Keratinocyte (primary cell): ENCODE results near the gene RELL1. TPM values are rescaled to one million over a fixed set of nuclear protein-coding genes. Genes with fewer than 3 reads are reported as not detected.

Experiments used
- DNase-seq: peaks from one replicate; pipeline ENCODE4 v3.0.0-alpha.2; 2011; ENCODE audit warnings: low read depth, missing footprints, low spot score
- FAIRE-seq: peaks from 2 replicates; lab custom pipeline; 2011; peaks lifted over from hg19 to GRCh38; lab: Jason Lieb, UNC
- H2AFZ ChIP-seq: 2 replicates; pipeline ENCODE4 v1.6.0; 2012; ENCODE audit warnings: low read length, control low read depth, inconsistent platforms; ENCODE audit not compliant: control insufficient read depth
- H3K27ac ChIP-seq: 2 replicates; pipeline ENCODE4 v1.5.1; 2011; ENCODE audit warnings: low read length; ENCODE audit not compliant: control insufficient read depth, insufficient read depth
- H3K27me3 ChIP-seq: 3 replicates; pipeline ENCODE4 v1.6.0; 2011; ENCODE audit warnings: low read length; ENCODE audit not compliant: control insufficient read depth, insufficient read depth; ENCODE audit errors: extremely low read depth
- H3K36me3 ChIP-seq, 2 experiments: 2 replicates in 1 of 2; 3 replicates in 1 of 2; pipeline ENCODE4 v1.5.1; 2011; ENCODE audit warnings: low read length in 2 of 2, mild to moderate bottlenecking in 1 of 2; ENCODE audit not compliant: control insufficient read depth in 2 of 2, insufficient read depth in 2 of 2; ENCODE audit errors: extremely low read depth in 1 of 2
- H3K4me1 ChIP-seq: 3 replicates; pipeline ENCODE4 v1.5.1; 2011; ENCODE audit warnings: low read length; ENCODE audit not compliant: control insufficient read depth, insufficient read depth; ENCODE audit errors: extremely low read depth
- H3K4me2 ChIP-seq: 3 replicates; pipeline ENCODE4 v1.6.0; 2011; ENCODE audit warnings: low read depth, low read length; ENCODE audit not compliant: control insufficient read depth, insufficient read depth; ENCODE audit errors: extremely low read depth
- H3K4me3 ChIP-seq, 3 experiments: fragments of 200-600 bp in 1 of 3; sonication (generic) in 1 of 3; 2 replicates in 2 of 3; 3 replicates in 1 of 3; pipeline ENCODE4 v1.5.1; 2011 to 2016; ENCODE audit warnings: low read length in 3 of 3, mild to moderate bottlenecking in 3 of 3, control low read depth in 2 of 3, inconsistent platforms in 1 of 3, low read depth in 1 of 3, mixed read lengths in 1 of 3, mixed run types in 1 of 3, moderate library complexity in 1 of 3; ENCODE audit not compliant: control insufficient read depth in 2 of 3, insufficient read depth in 2 of 3; ENCODE audit errors: extremely low read depth in 1 of 3
- H3K79me2 ChIP-seq: 2 replicates; pipeline ENCODE4 v1.6.0; 2012; ENCODE audit warnings: low read length; ENCODE audit not compliant: control insufficient read depth, insufficient read depth
- H3K9ac ChIP-seq: 3 replicates; pipeline ENCODE4 v1.6.0; 2011; ENCODE audit warnings: low read length; ENCODE audit not compliant: control insufficient read depth, insufficient read depth; ENCODE audit errors: extremely low read depth
- H3K9me1 ChIP-seq: 3 replicates; pipeline ENCODE4 v1.6.0; 2011; ENCODE audit warnings: low read length; ENCODE audit not compliant: control insufficient read depth, insufficient read depth; ENCODE audit errors: extremely low read depth
- H3K9me3 ChIP-seq: 2 replicates; pipeline ENCODE4 v1.5.1; 2012; ENCODE audit warnings: low read depth, low read length; ENCODE audit not compliant: control insufficient read depth
- H4K20me1 ChIP-seq: 3 replicates; pipeline ENCODE4 v1.6.0; 2011; ENCODE audit warnings: low read length; ENCODE audit not compliant: control insufficient read depth, insufficient read depth; ENCODE audit errors: extremely low read depth
- CTCF ChIP-seq, 3 experiments: IDR thresholded peaks in 1 of 3; conservative IDR thresholded peaks in 1 of 3; optimal IDR thresholded peaks in 1 of 3; 2 replicates in 2 of 3; 3 replicates in 1 of 3; pipeline versions ENCODE3 to v1.5.1; 2011; ENCODE audit warnings: low read length in 3 of 3, mild to moderate bottlenecking in 3 of 3, moderate library complexity in 2 of 3, control low read depth in 1 of 3, inconsistent platforms in 1 of 3; ENCODE audit not compliant: insufficient read depth in 2 of 3; ENCODE audit errors: extremely low read depth in 1 of 3
- EZH2 ChIP-seq: IDR thresholded peaks from one replicate; pipeline ENCODE4 v1.6.1; 2012; ENCODE audit warnings: inconsistent platforms, mild to moderate bottlenecking, low read length, moderate library complexity
- dilution Hi-C: fragments of 300-500 bp; cut with MboI; formaldehyde crosslinking; loops from one replicate; pipeline ENCODE4 v1.7.0; 2020; ENCODE audit warnings: low sequenced_read_pairs; ENCODE audit not compliant: extremely low pct_ligation_motif_present
- polyA plus RNA-seq, 5 experiments: library from polyadenylated mRNA; depleted of rRNA in 3 of 5; stranded (reverse) in 3 of 5; stranded (forward) in 1 of 5; unstranded in 1 of 5; fragments of >200 nt; gene quantifications; 1 replicate in 1 of 5; 2 replicates in 3 of 5; 3 replicates in 1 of 5; pipeline versions ENCODE4 v1.2.1 to v1.2.3, GENCODE V29; 2011 to 2012; ENCODE audit warnings: missing spikeins in 2 of 5, low read depth in 1 of 5, low replicate concordance in 1 of 5

Gene RELL1
- polyA plus RNA-seq, 1 donor (not counting 4 experiments of a cell fraction or from before 2014, with no cell fraction given), result 9.3 TPM

DNA sequence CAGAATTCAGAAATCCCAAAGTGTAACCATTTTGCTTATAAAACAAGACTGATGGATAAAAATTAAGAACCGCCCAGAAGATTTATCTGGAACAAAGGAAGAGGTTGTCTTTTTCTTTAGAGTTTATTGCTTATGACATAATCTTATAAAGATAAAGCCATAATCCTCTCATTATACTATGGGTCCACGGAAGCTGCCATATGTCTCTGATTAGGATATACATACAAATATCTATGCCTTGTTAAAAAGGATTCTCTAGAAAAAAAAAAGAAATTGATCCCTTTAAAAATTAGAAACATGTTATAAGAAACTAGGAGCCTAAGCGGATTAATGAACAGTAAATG lies 70.5 kb downstream of the RELL1 start:
- Histone ChIP-seq H3K79me2 (no peaks in the 10 kb centered on the region), H2AFZ (no peak overlapping the region), H3K4me2 (no peak overlapping the region), H3K4me1 (no peaks in the 10 kb centered on the region), H4K20me1 (no peaks in the 10 kb centered on the region), H3K36me3 (peaks cover 0 to 3% of the 10 kb centered on the region in 2 experiments), H3K9me1 (no peaks in the 10 kb centered on the region), H3K27me3 (no peaks in the 10 kb centered on the region), H3K9ac (no peak overlapping the region), H3K4me3 (no peak overlapping the region), H3K27ac (no peak overlapping the region), H3K9me3 (no peaks in the 10 kb centered on the region)
- dilution Hi-C loops, result no loop called here
- no peak for FAIRE-seq
- TF ChIP-seq EZH2, result no peak
- DNase-seq, result no peak

- no peak overlapping the region for H3K9ac ChIP-seq
- H3K27me3 ChIP-seq, result no peaks in the 10 kb centered on the region
- H3K9me1 ChIP-seq, result no peaks in the 10 kb centered on the region
- TF ChIP-seq EZH2, result no peak
- TF ChIP-seq CTCF (optimal IDR thresholded peaks at IDR 0.05 in 1 of 3, IDR thresholded peaks at IDR 0.05 in 1 of 3, conservative IDR thresholded peaks at IDR 0.05 in 1 of 3; ENCODE audit: extremely low read depth in 1 of 3, insufficient read depth in 2 of 3, low read length in 3 of 3), result no peak
- dilution Hi-C loops, result no loop called here
- H2AFZ ChIP-seq, result no peak overlapping the region
- no peaks in the 10 kb centered on the region for H3K79me2 ChIP-seq
- FAIRE-seq (no peak), DNase-seq (no peak)
- H3K36me3 ChIP-seq, result peaks cover 0 to 3% of the 10 kb centered on the region in 2 experiments
- no peaks in the 10 kb centered on the region for H3K4me1 ChIP-seq
- no peak overlapping the region for H3K4me2 ChIP-seq
- H3K4me3 ChIP-seq, result no peak overlapping the region
- H4K20me1 ChIP-seq, result no peaks in the 10 kb centered on the region
- H3K9me3 ChIP-seq, result no peaks in the 10 kb centered on the region
- H3K27ac ChIP-seq, result no peak overlapping the region
These were observed 71.0 kb downstream of the RELL1 start for GRCh38 chr4:37615059-37615719.

- dilution Hi-C loops, result no loop called here
- H3K4me1 ChIP-seq, result no peaks in the 10 kb centered on the region
- no peak overlapping the region for H3K27ac ChIP-seq
- TF ChIP-seq EZH2 (no peak), CTCF (optimal IDR thresholded peaks at IDR 0.05 in 1 of 3, IDR thresholded peaks at IDR 0.05 in 1 of 3, conservative IDR thresholded peaks at IDR 0.05 in 1 of 3; ENCODE audit: extremely low read depth in 1 of 3, insufficient read depth in 2 of 3, low read length in 3 of 3) (no peak)
- FAIRE-seq, result no peak
- H3K9me1 ChIP-seq, result no peaks in the 10 kb centered on the region
- H3K4me2 ChIP-seq, result no peak overlapping the region
- H3K9me3 ChIP-seq, result no peaks in the 10 kb centered on the region
- no peaks in the 10 kb centered on the region for H3K79me2 ChIP-seq
- H3K27me3 ChIP-seq, result no peaks in the 10 kb centered on the region
- H3K4me3 ChIP-seq, result no peak overlapping the region
- no peak for DNase-seq
- H2AFZ ChIP-seq, result no peak overlapping the region
- H4K20me1 ChIP-seq, result no peaks in the 10 kb centered on the region
- no peak overlapping the region for H3K9ac ChIP-seq
- H3K36me3 ChIP-seq, result peaks cover 0 to 3% of the 10 kb centered on the region in 2 experiments
These were observed 73.4 kb downstream of the RELL1 start for GRCh38 chr4:37612811-37613210.
